Measurements from ENCODE around the gene CALHM2. TPM values are rescaled to one million over a fixed set of nuclear protein-coding genes. Genes with fewer than 3 reads are reported as not detected.

The CALHM2 gene
- total RNA-seq, result 10.0 and 20.1 TPM in 2 replicates

GRCh38 chr10:103451831-103452505 lies at the start of gene CALHM2:
Gene CALHM2 (minus strand): TSS chr10:103452370. CDS start chr10:103449941, 2,429 bp downstream.

DNA sequence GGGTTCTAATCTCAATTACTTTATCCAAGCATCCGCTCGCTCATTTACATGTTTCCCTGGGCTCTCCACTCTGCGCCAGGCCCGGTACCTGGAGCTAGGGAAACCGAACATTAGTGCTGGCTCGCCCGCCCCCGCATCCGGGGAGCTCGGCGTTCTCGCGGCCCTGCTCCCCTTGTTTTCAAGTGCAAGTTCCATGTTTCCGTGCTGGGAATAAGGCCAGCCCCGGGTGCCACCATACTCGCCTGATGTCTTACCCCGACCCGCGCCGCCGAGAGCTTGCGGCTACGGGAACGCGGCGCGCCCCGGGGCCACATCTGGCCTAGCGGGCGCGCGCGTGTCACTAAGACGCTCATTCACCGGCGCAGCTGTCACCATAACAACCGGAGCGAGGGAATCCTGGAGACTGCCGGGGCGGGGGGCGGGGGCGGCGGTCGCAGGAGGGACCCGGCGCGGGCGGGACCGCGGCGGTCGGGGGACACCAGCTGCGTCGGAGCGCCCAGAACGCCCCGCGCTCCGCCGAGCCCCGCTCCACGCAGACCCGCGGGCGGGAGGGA lies 41.3 kb upstream of the CALHM2 start, which contains the start of gene NEURL1:
Gene NEURL1, plus strand, starts transcription at position 344 of the 554 bp plus-strand sequence. CDS start 683 bp downstream, outside the sequence.

GRCh38 chr10:103479135-103479534 lies 27.0 kb upstream of the CALHM2 start, which contains the start of gene CALHM3:
Gene CALHM3 (minus strand): TSS chr10:103479240. CDS start chr10:103479032, 208 bp downstream.

DNA sequence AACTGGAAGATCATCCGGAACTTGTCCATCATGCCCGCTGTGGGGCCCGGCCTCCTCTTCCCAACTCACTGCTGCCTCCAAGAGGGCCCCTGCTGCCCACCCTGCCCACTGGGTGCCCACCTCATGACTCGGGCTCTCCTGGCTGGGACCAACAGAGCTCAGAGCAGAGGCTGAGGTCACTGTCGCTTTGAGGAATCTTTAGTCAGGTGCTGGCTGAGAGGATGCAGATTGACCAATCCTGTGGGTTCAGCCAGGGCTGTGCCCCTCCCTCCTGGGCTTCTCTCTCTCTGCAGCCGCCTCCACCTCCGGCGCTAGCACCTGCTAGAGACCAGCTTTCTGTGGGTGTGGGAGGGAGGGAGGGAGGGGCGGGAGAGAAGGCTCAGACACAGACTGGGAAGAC lies 6.5 kb upstream of the CALHM2 start, which contains the start of gene CALHM1:
Gene CALHM1, minus strand, starts transcription at position 181 of the 400 bp plus-strand sequence. Its CDS starts 149 bp downstream, at position 32.

Other genes starting within 250 kb of the CALHM2 start
- 0.09 and 0.11 TPM in 2 replicates for gene RPEL1, start 206.5 kb downstream of the CALHM2 start, total RNA-seq
- gene INA, start 175.2 kb downstream of the CALHM2 start, total RNA-seq, result under 0.01 and 0.11 TPM in 2 replicates
- 11.7 and 13.9 TPM in 2 replicates for gene PCGF6, start 101.2 kb downstream of the CALHM2 start, total RNA-seq
- gene TAF5, start 84.4 kb downstream of the CALHM2 start, total RNA-seq, result 2.8 and 5.4 TPM in 2 replicates
- 191 and 241 TPM in 2 replicates for gene ATP5MK, start 55.9 kb downstream of the CALHM2 start, total RNA-seq
- 22.2 and 31.2 TPM in 2 replicates for gene PDCD11, start 55.7 kb downstream of the CALHM2 start, total RNA-seq
- gene CALHM1, start 6.5 kb upstream of the CALHM2 start, total RNA-seq, result not detected in 2 replicates
- not detected in 2 replicates for gene CALHM3, start 26.9 kb upstream of the CALHM2 start, total RNA-seq
- 0.09 and 0.11 TPM in 2 replicates for gene NEURL1, start 41.3 kb upstream of the CALHM2 start, total RNA-seq